Measurements from ENCODE around the gene GPER1. TPM values are rescaled to one million over a fixed set of nuclear protein-coding genes. Genes with fewer than 3 reads are reported as not detected.

Gene GPER1
- total RNA-seq, 1 experiment from 2014 or later: 2.9 TPM

DNA sequence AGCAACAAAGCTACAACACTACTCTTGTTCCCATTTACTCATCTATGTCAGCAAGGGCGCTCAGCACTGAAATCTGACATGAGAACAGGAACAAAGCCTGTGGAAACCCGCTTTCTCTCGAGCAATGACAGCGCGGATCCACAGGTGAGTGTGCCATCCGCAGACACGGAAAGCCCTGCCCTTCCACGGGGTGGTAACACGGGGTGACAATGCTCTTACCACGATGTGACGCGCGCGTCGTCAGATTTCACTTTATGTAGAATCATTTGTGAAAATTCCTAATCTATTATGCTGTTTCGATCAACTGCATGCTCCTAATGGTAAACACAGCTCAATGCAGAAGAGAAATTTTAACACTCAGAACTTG is 37.7 kb downstream of the GPER1 start:
- ChIA-PET POLR2A (no interaction called here), CTCF (interaction anchor here (1.6 kb wide), 1 partner anchor 18 kb away, joined by 4 read pairs; no protein-coding TSS in a partner anchor)
- DNase-seq (ENCODE audit: low read depth, low spot score) (no peak), ATAC-seq (no peak)
- Histone ChIP-seq H3K9me3 (ENCODE audit: control insufficient read depth, insufficient read depth, low read depth, low read length) (no peaks in the 10 kb centered on the region), H3K4me3 (ENCODE audit: low read depth in 2 of 2, low read length in 2 of 2) (no peak overlapping the region), H3K36me3 (ENCODE audit: control insufficient read depth, insufficient read depth, low read length) (no peaks in the 10 kb centered on the region), H3K4me1 (ENCODE audit: control insufficient read depth, insufficient read depth, low read length) (peaks cover 2% of the 10 kb centered on the region; the same call in 1 of the 2 replicates), H3K27ac (ENCODE audit: low read length) (no peak overlapping the region), H3K27me3 (ENCODE audit: control insufficient read depth, insufficient read depth, low read length) (no peaks in the 10 kb centered on the region)
- TSS peak; percentile 68 for BruUV-seq (replicated peaks)
- intact Hi-C loops (cut with micrococcal nuclease; ENCODE audit: unreplicated experiment) (no loop called here), in situ Hi-C loops (cut with HindIII; ENCODE audit: low pct_unique_long_range_greater_than_20kb, low sequenced_read_pairs) (loop anchor here (25.0 kb wide), 1 partner anchor 163 kb away; the partner anchor contains the start of gene ADAP1)
- TF ChIP-seq, protein P1, sequence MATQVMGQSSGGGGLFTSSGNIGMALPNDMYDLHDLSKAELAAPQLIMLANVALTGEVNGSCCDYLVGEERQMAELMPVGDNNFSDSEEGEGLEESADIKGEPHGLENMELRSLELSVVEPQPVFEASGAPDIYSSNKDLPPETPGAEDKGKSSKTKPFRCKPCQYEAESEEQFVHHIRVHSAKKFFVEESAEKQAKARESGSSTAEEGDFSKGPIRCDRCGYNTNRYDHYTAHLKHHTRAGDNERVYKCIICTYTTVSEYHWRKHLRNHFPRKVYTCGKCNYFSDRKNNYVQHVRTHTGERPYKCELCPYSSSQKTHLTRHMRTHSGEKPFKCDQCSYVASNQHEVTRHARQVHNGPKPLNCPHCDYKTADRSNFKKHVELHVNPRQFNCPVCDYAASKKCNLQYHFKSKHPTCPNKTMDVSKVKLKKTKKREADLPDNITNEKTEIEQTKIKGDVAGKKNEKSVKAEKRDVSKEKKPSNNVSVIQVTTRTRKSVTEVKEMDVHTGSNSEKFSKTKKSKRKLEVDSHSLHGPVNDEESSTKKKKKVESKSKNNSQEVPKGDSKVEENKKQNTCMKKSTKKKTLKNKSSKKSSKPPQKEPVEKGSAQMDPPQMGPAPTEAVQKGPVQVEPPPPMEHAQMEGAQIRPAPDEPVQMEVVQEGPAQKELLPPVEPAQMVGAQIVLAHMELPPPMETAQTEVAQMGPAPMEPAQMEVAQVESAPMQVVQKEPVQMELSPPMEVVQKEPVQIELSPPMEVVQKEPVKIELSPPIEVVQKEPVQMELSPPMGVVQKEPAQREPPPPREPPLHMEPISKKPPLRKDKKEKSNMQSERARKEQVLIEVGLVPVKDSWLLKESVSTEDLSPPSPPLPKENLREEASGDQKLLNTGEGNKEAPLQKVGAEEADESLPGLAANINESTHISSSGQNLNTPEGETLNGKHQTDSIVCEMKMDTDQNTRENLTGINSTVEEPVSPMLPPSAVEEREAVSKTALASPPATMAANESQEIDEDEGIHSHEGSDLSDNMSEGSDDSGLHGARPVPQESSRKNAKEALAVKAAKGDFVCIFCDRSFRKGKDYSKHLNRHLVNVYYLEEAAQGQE (IDR thresholded peaks at IDR 0.05; ENCODE audit: insufficient read depth in 1 of 2, low read depth in 2 of 2, low read length in 1 of 2): no peak
- TF ChIP-seq TCF7L2 (IDR thresholded peaks at IDR 0.05; ENCODE audit: low read depth, low read length) (no peak), POLR2AphosphoS5 (IDR thresholded peaks at IDR 0.05; ENCODE audit: low read depth, low read length) (no peak), CTCF (IDR thresholded peaks at IDR 0.05) (no peak), SIN3A (IDR thresholded peaks at IDR 0.05; ENCODE audit: borderline replicate concordance, insufficient read depth, low read depth, low read length) (no peak)

DNA sequence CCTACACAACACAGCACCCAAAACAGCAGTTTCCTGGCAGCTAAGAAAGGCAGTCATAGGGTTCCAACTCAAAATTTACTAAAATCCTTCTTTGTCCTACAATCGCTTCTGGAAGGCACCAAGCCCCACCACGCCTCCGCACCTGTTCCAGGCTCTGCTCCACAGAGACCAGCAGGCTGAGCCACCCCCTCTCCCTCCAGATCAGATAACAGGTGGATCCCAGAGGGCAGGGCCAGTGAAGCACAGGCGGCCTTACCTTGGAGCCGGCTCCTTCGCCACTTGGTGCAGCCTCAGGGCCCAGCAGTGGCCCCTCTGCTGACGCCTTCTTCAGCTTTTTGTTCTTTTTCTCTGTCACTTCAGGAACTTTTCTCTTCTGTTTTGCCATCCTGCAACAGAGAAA is 39.1 kb downstream of the GPER1 start:
- H3K36me3 ChIP-seq (ENCODE audit: control insufficient read depth, insufficient read depth, low read length): no peaks in the 10 kb centered on the region
- no peaks in the 10 kb centered on the region for H3K9me3 ChIP-seq (ENCODE audit: control insufficient read depth, insufficient read depth, low read depth, low read length)
- POLR2A ChIA-PET: no interaction called here
- TSS peak; percentile 60 for BruUV-seq (replicated peaks)
- no peaks in the 10 kb centered on the region for H3K27me3 ChIP-seq (ENCODE audit: control insufficient read depth, insufficient read depth, low read length)
- no peak for TF ChIP-seq POLR2AphosphoS5 (IDR thresholded peaks at IDR 0.05; ENCODE audit: low read depth, low read length)
- TF ChIP-seq CTCF (IDR thresholded peaks at IDR 0.05): no peak
- TF ChIP-seq, protein P1 (IDR thresholded peaks at IDR 0.05; ENCODE audit: insufficient read depth in 1 of 2, low read depth in 2 of 2, low read length in 1 of 2): no peak
- no peak for TF ChIP-seq TCF7L2 (IDR thresholded peaks at IDR 0.05; ENCODE audit: low read depth, low read length)
- TF ChIP-seq SIN3A (IDR thresholded peaks at IDR 0.05; ENCODE audit: borderline replicate concordance, insufficient read depth, low read depth, low read length): no peak
- in situ Hi-C loops (cut with HindIII; ENCODE audit: low pct_unique_long_range_greater_than_20kb, low sequenced_read_pairs): loop anchor here (25.0 kb wide), 1 partner anchor 165 kb away; the partner anchor contains the start of gene ADAP1
- H3K27ac ChIP-seq (ENCODE audit: low read length): 0 out of 2 replicates have a peak overlapping the region, but pooled peaks have one; percentile 17
- intact Hi-C loops (cut with micrococcal nuclease; ENCODE audit: unreplicated experiment): no loop called here
- no peak for ATAC-seq
- CTCF ChIA-PET: no interaction called here
- DNase-seq (ENCODE audit: low read depth, low spot score): no peak
- H3K4me1 ChIP-seq (ENCODE audit: control insufficient read depth, insufficient read depth, low read length): peaks cover 2% of the 10 kb centered on the region; the same call in 1 of the 2 replicates
- H3K4me3 ChIP-seq (ENCODE audit: low read depth in 2 of 2, low read length in 2 of 2): no peak overlapping the region

Data from Panc1 (cell line).